Uterus (tissue), 4 donors: ENCODE measurements around the gene RPS15. TPM values are rescaled to one million over a fixed set of nuclear protein-coding genes. Genes with fewer than 3 reads are reported as not detected.

Source experiments
- DNase-seq, 2 donors: peaks; one replicate each; pipeline ENCODE4 v3.0.0-alpha.2; 2019 to 2020
- H3K27ac ChIP-seq, 2 donors: fragments of 200-600 bp; sonication (generic); 1 replicate in 1 of 2; 2 replicates in 1 of 2; pipeline ENCODE4 v1.5.1; 2016 to 2018
- H3K27me3 ChIP-seq, 2 donors: fragments of 200-600 bp; sonication (generic); one replicate each; pipeline ENCODE4 v1.5.1; 2018 to 2019; ENCODE audit warnings: control low read depth in 1 of 2
- H3K36me3 ChIP-seq, 2 donors: fragments of 200-600 bp; sonication (generic); one replicate each; pipeline ENCODE4 v1.5.1; 2019; ENCODE audit warnings: control low read depth in 1 of 2
- H3K4me1 ChIP-seq, 2 donors: fragments of 200-600 bp; sonication (generic); one replicate each; pipeline ENCODE4 v1.5.1; 2018 to 2019; ENCODE audit warnings: control low read depth in 1 of 2
- H3K4me3 ChIP-seq, 2 donors: fragments of 200-600 bp; sonication (generic); 1 replicate in 1 of 2; 2 replicates in 1 of 2; pipeline ENCODE4 v1.5.1; 2018 to 2019; ENCODE audit warnings: mild to moderate bottlenecking in 1 of 2
- H3K9me3 ChIP-seq, 2 donors: fragments of 200-600 bp; sonication (generic); one replicate each; pipeline ENCODE4 v1.5.1; 2019; ENCODE audit warnings: control low read depth in 1 of 2
- CTCF ChIP-seq, 4 experiments: fragments of 200-600 bp in 2 of 4; fragments of 450-650 bp in 2 of 4; sonication (generic) in 2 of 4; IDR thresholded peaks; one replicate each; pipeline ENCODE4 v1.5.1; 2016 to 2019; ENCODE audit warnings: antibody characterized with exemption in 4 of 4, mild to moderate bottlenecking in 2 of 4, moderate library complexity in 1 of 4
- POLR2A ChIP-seq, 2 donors: fragments of 450-650 bp; IDR thresholded peaks; one replicate each; pipeline ENCODE4 v1.6.1; 2016; ENCODE audit warnings: antibody characterized with exemption in 2 of 2, mild to moderate bottlenecking in 1 of 2, moderate library complexity in 1 of 2
- intact Hi-C: fragments of 100-400 bp; cut with DNase I; formaldehyde crosslinking; loops from one replicate; pipeline ENCODE4 v1.15.1; 2023; ENCODE audit warnings: low total_unique reads
- total RNA-seq, 4 donors: library from RNA; depleted of rRNA in 3 of 4; stranded (reverse); fragments of >200 nt in 3 of 4; gene quantifications; one replicate each; pipeline versions ENCODE4 v1.1.0 to v1.2.4, GENCODE V29; 2014 to 2023
- donor health status: DM: yes; HTN: yes; CAD: no.

RPS15 gene
- total RNA-seq, 4 donors from 2014 or later = 648 to 5,728 (median 1,854) TPM

DNA sequence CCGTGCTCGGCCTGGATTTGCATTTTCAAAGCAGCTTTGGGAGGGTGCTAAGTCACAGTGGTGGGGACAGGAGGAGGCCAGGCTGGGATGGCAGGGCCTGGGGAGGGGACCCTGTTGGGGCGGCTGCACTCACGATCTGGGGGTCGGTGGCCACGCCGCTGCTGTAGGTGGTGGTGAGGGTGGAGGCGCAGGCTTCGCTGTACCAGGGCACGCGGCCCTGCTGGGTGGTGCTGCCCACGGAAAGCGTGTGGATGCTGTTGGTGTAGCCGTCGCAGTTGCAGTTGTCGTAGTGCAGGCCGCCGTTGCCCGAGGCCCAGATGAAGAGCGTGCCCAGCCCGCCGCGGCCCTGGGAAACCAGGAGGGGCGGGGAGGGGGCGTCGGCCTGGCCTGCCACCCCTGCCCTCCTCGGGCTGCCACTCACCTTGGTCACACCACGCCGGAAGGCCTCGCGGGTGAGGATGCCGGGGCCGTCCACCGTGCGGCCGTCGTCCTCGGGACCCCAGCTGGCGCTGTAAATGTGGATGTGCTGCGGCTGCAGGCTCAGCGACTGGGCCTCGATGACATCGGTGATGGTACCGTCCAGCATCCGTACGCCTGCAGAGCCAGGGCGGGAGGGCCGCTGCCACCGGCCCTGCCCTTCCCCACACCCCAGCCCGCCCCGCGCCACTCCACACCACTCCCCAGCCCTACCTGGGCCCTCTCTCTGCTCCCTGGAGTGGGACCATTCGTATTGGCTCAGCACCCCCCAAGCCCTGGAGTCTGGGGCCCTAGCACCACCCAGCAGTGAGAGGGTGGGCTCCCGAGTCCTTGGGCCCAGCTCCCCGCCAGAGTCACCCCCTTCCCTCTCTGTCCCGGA, 48.8 kb downstream of the RPS15 start:
- intact Hi-C loops = no loop called here

GRCh38 chr19:1487576-1488281, 49.5 kb downstream of the RPS15 start:
- Histone ChIP-seq H3K9me3 (no peaks in the 10 kb centered on the region), H3K36me3 (no peaks in the 10 kb centered on the region), H3K27ac (no peak overlapping the region), H3K4me3 (no peak overlapping the region), H3K4me1 (peaks cover 0 to 6% of the 10 kb centered on the region in 2 donors), H3K27me3 (no peaks in the 10 kb centered on the region)
- intact Hi-C loops = no loop called here
- TF ChIP-seq POLR2A (IDR thresholded peaks at IDR 0.05) = no peak
- TF ChIP-seq CTCF (IDR thresholded peaks at IDR 0.05) = no peak
- no peak for DNase-seq

More for the DNA sequence above, 48.8 kb downstream of the RPS15 start:
- Histone ChIP-seq H3K4me3 (no peak overlapping the region), H3K27me3 (no peaks in the 10 kb centered on the region), H3K9me3 (no peaks in the 10 kb centered on the region), H3K4me1 (peaks cover 0 to 6% of the 10 kb centered on the region in 2 donors), H3K27ac (no peak overlapping the region), H3K36me3 (no peaks in the 10 kb centered on the region)
- TF ChIP-seq CTCF (IDR thresholded peaks at IDR 0.05) (no peak), POLR2A (IDR thresholded peaks at IDR 0.05) (no peak)
- DNase-seq = no peak

- peaks cover 0 to 6% of the 10 kb centered on the region in 2 donors for H3K4me1 ChIP-seq
- H3K27ac ChIP-seq = no peak overlapping the region
- intact Hi-C loops = no loop called here
- no peak for DNase-seq
- H3K27me3 ChIP-seq = no peaks in the 10 kb centered on the region
- H3K4me3 ChIP-seq = no peak overlapping the region
- no peaks in the 10 kb centered on the region for H3K36me3 ChIP-seq
- no peaks in the 10 kb centered on the region for H3K9me3 ChIP-seq
- TF ChIP-seq CTCF (IDR thresholded peaks at IDR 0.05) (no peak), POLR2A (IDR thresholded peaks at IDR 0.05) (no peak)
These were observed 50.0 kb downstream of the RPS15 start for GRCh38 chr19:1488282-1488601.

GRCh38 chr19:1489463-1490310, 51.5 kb downstream of the RPS15 start:
- Histone ChIP-seq H3K4me1 (peaks cover 0 to 6% of the 10 kb centered on the region in 2 donors), H3K9me3 (no peaks in the 10 kb centered on the region), H3K4me3 (peak overlapping the region; percentile 37 to 45), H3K36me3 (no peaks in the 10 kb centered on the region), H3K27me3 (no peaks in the 10 kb centered on the region), H3K27ac (peak overlapping the region; percentile 69 to 80)
- no peak for TF ChIP-seq CTCF (IDR thresholded peaks at IDR 0.05)
- no peak for TF ChIP-seq POLR2A (IDR thresholded peaks at IDR 0.05)
- no peak for DNase-seq
- intact Hi-C loops = no loop called here

Other genes starting within 250 kb of the RPS15 start
- 10 to 100 TPM; 17.4 to 62.8 (median 43.3) TPM for gene STK11, start 232.6 kb upstream of the RPS15 start, total RNA-seq
- gene CBARP, start 200.4 kb upstream of the RPS15 start, total RNA-seq = 1 to 10 TPM in 2 of 4 donors, under 1 TPM in 1, not detected in 1; 0.26 to 1.5 (median 1.0) TPM
- 100 to 1,000 TPM in 2 of 4 donors, 10 to 100 TPM in 1, 1 to 10 TPM in 1; 4.7 to 164 (median 68.9) TPM for gene ATP5F1D, start 196.6 kb upstream of the RPS15 start, total RNA-seq
- 100 to 1,000 TPM in 1 of 4 donors, 10 to 100 TPM in 2, under 1 TPM in 1; 0.77 to 108 (median 15.0) TPM for gene MIDN, start 189.8 kb upstream of the RPS15 start, total RNA-seq
- gene CIRBP, start 169.1 kb upstream of the RPS15 start, total RNA-seq = 100 to 1,000 TPM; 235 to 950 (median 535) TPM
- gene FAM174C, start 162.9 kb upstream of the RPS15 start, total RNA-seq = 10 to 100 TPM in 2 of 4 donors, 1 to 10 TPM in 2; 2.1 to 24.3 (median 7.1) TPM
- gene EFNA2, start 152.5 kb upstream of the RPS15 start, total RNA-seq = under 1 TPM in 1 of 4 donors, not detected in 3; 0.76 TPM
- gene NDUFS7, start 54.5 kb upstream of the RPS15 start, total RNA-seq = 10 to 100 TPM; 39.2 to 65.5 (median 42.1) TPM
- 10 to 100 TPM in 2 of 4 donors, 1 to 10 TPM in 2; 3.3 to 14.4 (median 8.4) TPM for gene GAMT, start 36.9 kb upstream of the RPS15 start, total RNA-seq
- gene DAZAP1, start 30.8 kb upstream of the RPS15 start, total RNA-seq = 100 to 1,000 TPM in 1 of 4 donors, 10 to 100 TPM in 1, 1 to 10 TPM in 2; 1.2 to 102 (median 23.8) TPM
- 1 to 10 TPM in 1 of 4 donors, under 1 TPM in 2, not detected in 1; 0.12 to 3.5 (median 0.77) TPM for gene APC2, start 11.7 kb downstream of the RPS15 start, total RNA-seq
- 10 to 100 TPM; 17.7 to 32.9 (median 28.9) TPM for gene C19orf25, start 40.8 kb downstream of the RPS15 start, total RNA-seq
- gene PCSK4, start 52.0 kb downstream of the RPS15 start, total RNA-seq = 1 to 10 TPM in 2 of 4 donors, under 1 TPM in 1, not detected in 1; under 0.01 to 6.4 (median 4.6) TPM
- gene REEP6, start 52.8 kb downstream of the RPS15 start, total RNA-seq = 1 to 10 TPM in 1 of 4 donors, under 1 TPM in 2, not detected in 1; 0.76 to 3.0 (median 0.77) TPM
- gene ADAMTSL5, start 74.6 kb downstream of the RPS15 start, total RNA-seq = 10 to 100 TPM in 3 of 4 donors, 1 to 10 TPM in 1; 3.5 to 39.4 (median 12.6) TPM
- gene PLK5, start 85.7 kb downstream of the RPS15 start, total RNA-seq = 1 to 10 TPM in 1 of 4 donors, under 1 TPM in 1, not detected in 2; 0.21 to 2.7 TPM
- gene MEX3D, start 129.9 kb downstream of the RPS15 start, total RNA-seq = 10 to 100 TPM in 3 of 4 donors, 1 to 10 TPM in 1; 4.4 to 34.8 (median 23.2) TPM
- 10 to 100 TPM; 53.8 to 75.9 (median 64.5) TPM for gene MBD3, start 154.5 kb downstream of the RPS15 start, total RNA-seq
- 100 to 1,000 TPM in 1 of 4 donors, 10 to 100 TPM in 3; 20.6 to 110 (median 30.8) TPM for gene UQCR11, start 167.1 kb downstream of the RPS15 start, total RNA-seq
- 100 to 1,000 TPM in 1 of 4 donors, 10 to 100 TPM in 3; 15.6 to 132 (median 65.7) TPM for gene TCF3, start 214.2 kb downstream of the RPS15 start, total RNA-seq